HG03039 (cell line): ENCODE measurements around the gene MMS19.

ENCODE experiments used
- ATAC-seq: cut with Tn5 transposase; IDR thresholded peaks from one replicate; pipeline ENCODE4 v1.9.1; 2021; ENCODE audit warnings: mild to moderate bottlenecking, moderate library complexity; ENCODE audit not compliant: unreplicated experiment

MMS19 gene, protein sequence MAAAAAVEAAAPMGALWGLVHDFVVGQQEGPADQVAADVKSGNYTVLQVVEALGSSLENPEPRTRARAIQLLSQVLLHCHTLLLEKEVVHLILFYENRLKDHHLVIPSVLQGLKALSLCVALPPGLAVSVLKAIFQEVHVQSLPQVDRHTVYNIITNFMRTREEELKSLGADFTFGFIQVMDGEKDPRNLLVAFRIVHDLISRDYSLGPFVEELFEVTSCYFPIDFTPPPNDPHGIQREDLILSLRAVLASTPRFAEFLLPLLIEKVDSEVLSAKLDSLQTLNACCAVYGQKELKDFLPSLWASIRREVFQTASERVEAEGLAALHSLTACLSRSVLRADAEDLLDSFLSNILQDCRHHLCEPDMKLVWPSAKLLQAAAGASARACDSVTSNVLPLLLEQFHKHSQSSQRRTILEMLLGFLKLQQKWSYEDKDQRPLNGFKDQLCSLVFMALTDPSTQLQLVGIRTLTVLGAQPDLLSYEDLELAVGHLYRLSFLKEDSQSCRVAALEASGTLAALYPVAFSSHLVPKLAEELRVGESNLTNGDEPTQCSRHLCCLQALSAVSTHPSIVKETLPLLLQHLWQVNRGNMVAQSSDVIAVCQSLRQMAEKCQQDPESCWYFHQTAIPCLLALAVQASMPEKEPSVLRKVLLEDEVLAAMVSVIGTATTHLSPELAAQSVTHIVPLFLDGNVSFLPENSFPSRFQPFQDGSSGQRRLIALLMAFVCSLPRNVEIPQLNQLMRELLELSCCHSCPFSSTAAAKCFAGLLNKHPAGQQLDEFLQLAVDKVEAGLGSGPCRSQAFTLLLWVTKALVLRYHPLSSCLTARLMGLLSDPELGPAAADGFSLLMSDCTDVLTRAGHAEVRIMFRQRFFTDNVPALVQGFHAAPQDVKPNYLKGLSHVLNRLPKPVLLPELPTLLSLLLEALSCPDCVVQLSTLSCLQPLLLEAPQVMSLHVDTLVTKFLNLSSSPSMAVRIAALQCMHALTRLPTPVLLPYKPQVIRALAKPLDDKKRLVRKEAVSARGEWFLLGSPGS

DNA sequence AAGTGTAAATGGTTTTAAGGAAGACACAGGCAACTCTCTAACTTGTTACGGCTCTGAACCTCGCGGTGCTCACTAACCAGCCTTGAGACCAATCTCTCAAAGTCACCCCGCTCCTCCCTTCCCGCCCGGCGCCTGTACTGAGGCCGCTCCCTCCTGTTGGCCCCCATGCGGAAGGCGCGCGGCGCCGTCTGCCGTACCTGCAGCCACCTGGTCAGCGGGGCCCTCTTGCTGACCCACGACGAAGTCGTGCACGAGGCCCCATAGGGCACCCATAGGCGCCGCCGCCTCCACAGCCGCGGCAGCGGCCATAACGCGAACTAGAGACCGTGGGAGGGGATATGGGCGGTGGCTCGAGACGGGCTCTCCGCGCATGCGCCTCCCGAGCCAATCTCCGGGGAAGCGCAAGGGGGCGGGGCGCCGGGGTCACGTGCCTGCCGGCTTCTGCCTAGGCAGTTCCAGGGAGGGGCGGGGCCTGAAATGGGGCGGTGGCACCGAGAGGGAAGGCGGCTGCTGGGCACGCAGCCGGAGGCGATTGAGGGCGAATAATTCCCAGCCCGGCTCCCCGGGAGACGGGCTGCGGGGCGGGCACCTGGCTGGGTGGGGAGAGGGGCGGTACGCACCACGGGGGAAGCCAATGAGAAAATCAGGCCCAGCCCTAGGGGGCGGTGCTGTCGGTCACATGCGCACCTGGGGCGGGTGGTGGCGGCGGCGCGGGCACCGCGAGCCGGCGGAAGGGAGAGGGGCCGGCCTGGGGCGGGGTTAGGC lies at the start of gene MMS19:
Gene MMS19, minus strand, starts transcription at position 347 of the 765 bp plus-strand sequence. Its CDS starts 38 bp downstream, at position 309.
- peak; percentile 94 for ATAC-seq

DNA sequence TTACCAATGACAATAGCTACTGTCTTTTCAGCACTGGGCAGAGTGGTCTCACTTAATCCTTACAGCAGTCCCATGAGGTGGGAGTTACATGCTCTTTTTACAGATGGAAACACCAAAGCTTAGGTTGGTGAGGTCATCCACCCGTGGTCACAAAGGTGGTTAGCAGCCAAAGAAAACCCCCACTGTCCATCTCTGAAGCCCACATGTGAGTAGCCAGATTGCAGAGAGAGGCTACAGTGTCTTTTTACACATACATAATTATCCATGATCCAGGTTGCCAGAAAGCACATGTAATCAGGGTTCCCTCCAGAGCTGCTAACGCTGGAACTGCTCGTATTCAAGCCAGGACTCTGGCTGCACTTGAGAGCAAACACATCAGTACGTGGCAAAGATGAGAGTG lies 49.7 kb upstream of the MMS19 start:
- ATAC-seq: no peak

DNA sequence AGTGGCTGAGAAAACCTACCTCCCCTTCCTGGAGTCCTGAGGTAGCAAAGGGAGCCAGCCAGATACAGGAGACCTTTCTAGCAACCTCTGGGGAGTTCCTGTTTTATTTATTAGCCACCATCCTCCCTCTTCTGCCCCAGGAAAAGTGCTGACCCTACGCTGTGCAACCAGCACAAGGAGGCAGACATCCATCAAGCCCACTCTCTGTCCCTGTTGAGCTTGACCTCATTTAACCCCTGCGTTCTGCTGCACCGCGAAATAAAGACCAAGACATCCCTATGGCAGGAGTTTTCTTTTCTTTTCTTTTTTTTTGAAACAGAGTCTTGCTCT lies 49.0 kb upstream of the MMS19 start:
- ATAC-seq: no peak

DNA sequence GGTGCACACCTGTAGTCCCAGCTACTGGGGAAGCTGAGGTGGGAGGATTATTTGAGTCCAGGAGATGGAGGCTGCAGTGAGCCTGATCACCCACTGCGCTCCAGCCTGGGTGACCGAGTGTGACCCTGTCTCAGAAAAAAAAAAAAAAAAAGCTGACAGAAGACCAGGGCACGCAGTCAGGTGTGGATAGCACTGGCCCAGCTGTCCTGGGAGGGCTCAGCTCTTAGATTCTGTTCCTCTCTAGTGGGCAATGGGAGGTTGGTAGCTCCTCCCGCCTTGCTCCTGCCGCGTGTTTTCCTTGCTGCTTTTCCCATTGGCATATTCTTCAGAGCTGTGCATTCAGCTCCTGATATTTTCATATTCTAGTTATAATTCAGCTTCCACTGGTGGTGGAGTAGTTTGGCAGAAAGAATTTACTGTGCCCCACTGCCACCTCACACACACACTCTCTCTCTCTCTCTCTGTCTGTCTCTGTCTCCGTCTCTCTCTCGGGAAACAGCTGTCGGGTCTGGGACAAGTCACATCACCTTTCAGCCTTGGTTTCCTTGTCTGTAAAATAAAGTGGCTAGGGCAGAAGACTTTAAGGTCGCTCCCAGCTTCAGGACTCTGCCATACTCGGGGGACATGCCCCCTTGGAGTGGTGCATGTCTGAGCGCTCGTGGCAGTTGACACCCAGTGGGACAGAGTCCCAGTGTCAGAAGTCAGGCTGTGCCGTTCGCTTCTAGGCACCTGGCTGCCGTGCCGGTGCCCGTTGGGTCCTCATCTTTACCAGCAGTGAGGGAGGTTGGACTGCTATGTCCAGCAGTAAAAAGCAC lies 48.4 kb upstream of the MMS19 start:
- no peak for ATAC-seq

DNA sequence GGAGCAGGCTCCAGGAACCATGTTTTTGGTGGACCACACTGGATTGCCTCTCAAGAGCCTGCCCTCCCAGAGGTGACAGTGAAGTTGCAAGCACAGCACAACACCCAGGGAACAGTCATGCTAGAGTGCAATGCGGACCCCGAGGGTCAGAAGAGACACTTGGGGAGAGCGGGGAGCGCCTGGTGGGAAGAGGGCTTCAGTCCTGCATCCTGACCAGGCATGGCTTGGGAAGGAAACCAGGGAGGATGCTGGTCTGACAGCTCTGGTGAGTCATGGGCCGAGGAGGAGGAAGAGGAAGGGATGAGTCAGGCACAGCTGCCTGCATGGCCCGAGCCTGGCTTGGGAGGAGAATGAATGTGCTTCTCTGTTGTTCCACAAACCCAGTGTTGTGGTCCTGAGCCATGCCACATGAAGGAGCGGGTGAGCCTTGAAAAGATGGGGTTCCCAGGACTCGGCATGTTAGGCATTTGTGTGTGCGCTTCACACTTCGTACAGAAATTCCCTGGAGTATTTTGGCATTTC lies 44.9 kb upstream of the MMS19 start:
- no peak for ATAC-seq

DNA sequence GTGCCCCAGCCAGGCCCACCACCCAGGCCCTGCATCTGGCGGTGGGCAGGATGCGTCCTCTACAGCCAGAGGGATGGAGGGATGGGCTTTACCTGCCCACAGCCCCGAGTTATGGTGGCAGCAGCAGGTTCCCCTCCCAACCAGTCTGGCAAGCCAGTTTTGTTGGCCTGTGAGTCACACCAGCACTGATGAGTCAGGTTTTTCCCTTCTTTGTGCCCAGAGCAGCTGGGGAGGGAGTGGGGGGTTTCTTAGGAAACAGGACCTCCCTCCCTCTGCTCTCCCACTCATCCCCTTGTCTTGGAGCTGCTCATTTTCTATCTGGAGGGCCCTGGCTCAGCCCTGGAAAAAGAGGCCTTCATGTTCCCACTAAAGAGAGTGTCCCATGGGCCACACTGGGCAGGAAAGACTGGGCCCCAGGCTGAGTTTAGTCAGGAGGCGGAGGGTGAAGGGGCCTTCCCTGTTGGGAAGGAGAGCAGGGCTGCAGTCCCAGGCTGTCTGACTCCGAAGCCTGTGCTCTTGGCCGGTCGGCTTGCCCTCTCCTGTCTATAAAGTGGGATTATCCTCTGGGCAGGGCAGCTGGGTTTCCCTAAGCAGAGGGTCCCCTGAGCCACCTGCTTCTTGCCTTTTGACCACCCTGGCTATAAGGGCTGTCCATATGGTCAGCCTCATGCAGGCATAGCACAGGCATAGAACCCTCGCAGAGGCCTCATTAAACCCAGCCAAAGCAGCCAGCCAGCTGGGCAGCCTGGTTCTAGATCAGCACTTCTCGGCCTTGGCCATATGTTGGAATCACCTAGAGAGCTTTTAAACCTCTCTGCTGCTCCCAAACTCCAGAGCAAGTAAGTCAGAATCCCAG lies 44.2 kb upstream of the MMS19 start:
- ATAC-seq: no peak

DNA sequence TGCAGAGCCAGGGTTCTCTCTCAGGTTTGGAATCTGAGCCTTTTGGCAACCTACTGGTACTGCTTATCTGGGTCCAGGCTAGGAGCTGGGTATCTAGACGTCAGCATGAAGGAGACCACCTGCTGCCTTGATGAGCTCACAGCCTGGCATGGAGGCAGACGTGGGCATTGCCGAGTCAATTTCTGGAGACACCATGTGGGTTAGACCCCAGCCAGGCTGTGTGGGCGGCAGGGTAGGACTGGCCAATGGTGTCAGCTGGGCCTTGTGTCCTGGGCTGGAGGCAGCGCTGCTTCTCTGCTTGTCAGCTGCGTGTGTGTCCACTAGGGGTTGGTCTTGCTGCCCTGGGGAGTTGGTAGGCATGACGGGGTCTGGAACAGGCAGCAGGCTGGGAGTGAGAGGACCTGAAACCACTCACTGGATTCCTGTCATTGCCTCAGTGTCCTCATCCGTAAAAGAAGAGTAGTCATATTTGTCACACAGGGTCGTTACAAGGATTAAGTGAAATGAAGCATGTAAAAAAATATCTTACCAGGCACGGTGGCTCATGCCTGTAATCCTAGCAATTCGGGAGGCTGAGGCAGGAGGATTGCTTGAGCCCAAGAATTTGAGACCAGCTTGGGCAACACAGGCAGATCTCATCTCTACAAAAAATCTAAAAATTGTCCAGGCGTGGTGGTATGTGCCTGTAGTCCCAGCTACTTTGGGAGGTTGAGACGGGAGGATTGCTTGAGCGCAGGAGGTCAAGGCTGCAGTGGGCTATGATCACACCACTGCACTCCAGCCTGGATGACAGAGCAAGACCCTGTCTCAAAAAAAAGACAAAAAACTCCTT lies 42.7 kb upstream of the MMS19 start:
- no peak for ATAC-seq

DNA sequence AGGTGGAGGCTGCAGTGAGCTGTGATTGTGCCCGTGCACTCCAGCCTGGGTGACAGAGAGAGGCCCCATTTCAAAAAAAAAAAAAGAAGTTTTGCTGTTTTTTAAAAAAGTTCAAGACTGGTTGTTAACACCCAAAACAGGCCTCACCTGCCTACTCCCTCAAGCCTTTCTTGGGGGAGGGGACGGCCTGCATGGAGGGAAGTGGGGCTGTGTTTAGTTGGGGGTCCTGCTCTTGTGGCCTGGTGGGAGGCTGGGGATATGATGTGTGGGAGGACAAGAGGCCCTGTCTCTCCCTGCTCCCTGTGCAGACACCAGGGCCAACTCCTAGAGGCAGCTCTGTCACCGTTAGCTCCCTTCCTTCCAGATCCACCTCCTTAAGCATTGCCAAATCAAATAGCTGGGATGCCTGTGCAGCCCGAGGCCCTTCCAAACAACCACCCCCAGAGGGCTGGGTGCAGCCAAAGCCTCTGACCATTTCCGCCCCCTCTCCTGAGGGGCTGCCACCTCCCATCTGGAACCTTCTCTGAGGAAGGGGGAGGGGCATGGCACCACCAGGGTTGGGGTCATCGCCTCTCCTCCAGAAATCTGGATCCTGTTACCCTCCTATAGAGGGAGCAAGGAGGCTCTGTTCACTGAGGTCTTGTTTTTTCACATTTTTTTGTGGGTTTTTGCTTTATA lies 41.4 kb upstream of the MMS19 start:
- ATAC-seq: no peak

DNA sequence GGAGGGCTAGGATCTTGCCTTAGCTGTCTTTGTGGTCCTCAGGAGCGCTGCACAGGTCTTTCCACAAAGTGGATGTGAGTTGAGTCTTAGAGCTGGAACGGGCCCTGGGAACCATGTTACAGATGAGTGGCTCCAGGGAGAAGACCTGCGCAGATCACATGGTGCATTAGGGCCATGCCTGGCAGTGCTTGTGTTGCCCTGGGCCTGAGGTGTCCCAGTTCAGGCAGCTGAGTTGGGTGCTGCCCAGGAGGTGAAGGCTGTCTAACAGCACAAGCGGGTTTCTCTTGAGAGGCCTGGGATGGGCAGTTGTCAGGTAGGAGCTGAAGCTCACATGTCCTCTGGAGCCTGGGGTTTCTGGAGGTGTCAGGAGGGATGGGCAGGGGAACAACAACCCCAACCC lies 40.6 kb upstream of the MMS19 start:
- ATAC-seq: no peak

DNA sequence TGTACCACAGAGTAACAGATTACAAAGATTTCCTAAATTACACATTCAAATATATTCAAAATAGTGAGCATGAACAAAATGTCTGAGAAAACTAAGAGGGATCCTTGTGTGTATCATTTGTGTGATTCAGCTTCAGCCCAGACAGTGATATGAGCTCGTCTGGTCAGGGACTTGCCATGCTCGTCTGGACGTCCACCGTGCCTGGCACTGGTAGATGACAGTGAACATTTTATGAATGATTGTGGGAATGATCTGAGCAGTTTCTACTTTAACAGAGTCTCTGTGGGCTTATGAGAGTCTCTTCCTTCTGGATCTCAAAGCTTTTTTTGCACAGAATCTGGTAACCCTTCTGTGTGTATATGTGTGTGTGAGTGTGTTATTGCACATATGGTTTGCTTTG lies 40.2 kb upstream of the MMS19 start:
- no peak for ATAC-seq

DNA sequence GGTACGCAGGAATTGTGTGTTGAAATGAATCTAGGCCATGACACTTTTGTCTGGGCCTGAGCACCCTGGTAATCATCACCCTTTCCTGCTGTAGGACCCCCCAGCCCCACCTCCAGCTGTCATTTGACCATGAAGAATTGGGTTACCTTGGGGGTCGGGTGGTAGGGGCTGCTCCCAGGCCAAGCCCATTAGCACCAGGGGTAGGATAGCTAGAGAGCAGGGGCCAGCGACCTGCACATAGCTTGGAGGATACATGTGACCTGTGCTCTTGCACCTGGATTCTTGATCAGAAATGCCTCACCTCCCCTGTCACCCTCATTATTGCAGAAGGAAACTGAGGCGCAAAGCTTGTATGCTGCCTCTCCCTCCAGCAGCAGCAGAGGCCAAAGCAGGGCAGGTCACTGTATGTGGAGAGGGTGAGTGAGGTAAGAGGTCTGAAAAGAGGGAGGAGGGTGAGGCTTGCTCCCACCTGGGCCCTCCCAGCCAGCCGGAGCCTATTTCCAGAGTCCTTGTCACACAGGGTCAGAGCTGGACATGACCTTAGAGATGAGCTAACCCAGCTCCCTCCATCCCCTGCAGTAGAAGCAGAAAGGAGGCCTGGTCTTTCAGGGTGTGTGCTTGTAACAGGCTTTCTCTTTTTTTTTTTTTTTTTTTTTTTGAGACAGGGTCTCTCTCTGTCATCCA lies 39.1 kb upstream of the MMS19 start:
- ATAC-seq: no peak

DNA sequence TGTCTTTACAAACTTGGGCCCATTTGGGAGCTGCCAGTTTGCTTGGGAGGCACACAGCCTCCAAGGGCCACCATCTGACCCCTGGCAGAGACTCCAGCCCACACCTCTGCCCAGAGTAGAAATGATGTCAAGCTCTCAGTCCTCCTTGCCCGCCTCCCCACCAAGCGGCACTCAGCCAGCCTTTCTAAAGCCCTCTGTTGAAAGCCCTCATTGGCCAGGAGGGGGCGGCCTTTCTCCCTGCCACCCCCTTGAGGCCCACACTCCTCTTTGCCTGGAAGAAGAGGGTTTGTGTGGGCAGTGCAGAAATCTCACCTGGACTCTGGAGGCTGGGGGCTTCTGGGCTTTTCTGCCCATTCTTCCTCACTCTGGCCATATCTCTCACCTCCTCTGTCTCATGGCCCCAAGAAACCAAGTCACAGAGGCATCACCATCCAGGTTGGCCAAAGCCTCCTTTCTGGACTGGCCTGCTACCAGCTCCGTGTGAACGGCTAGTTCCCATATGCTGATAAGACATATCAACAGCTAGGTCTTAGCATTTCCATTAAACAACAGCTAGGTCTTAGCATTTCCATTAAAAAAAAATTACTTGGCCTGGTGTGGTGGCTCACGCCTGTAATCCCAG lies 36.6 kb upstream of the MMS19 start:
- ATAC-seq: no peak

DNA sequence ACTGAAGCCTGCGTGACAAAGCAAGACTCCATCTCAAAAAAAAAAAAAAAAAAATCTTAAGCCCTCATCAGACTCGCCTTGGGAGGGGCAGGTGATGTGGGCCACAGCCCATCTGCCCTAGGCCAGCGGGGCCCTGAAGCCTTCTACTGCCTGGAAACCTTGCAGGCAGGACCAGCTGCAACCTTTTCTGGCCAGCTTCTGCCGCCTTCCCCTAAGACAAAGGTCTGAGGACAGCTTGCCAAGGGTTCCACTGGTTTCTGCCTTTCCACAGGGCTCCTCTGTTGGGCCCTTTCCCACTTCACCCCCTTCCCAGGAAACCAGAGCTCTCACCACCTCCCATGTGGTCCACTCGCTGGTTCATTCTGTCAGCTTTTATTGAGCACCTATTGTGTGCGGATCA lies 35.7 kb upstream of the MMS19 start:
- ATAC-seq: no peak

DNA sequence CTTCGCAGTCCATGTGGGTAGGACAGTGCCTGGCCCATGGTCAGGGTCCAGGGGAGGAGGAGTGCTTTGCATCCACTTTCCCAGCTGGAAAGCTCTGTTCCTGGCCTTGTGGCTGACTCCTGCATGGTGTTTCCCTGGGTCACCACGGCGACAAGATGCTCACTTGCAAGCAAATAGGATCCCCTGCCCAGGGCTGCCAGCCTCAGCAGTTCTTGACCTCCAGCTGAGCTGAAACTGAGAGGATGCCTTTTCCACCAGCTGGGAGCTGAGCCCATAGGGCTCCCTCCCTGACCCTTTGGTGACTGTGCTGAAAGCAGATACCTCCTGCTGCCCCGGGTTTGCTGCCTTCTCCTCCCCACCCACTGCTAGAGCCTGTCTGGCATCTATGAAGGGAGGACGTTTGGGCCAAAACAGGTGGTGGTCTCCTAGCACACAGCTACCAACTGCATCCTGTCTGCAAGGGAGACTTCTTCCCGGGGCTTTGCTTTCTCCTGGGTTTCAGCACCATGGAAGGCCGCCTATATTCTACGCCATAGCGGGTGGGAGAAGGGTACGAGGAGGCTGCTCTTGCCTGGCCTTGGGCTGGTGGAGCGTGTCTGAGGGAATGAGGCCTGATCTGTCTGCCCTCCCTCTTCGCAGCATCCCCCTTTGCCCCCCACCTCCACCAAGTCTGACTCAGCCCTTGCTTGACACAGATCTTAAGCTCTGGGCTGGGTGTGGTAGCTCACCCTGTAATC lies 34.9 kb upstream of the MMS19 start:
- no peak for ATAC-seq

DNA sequence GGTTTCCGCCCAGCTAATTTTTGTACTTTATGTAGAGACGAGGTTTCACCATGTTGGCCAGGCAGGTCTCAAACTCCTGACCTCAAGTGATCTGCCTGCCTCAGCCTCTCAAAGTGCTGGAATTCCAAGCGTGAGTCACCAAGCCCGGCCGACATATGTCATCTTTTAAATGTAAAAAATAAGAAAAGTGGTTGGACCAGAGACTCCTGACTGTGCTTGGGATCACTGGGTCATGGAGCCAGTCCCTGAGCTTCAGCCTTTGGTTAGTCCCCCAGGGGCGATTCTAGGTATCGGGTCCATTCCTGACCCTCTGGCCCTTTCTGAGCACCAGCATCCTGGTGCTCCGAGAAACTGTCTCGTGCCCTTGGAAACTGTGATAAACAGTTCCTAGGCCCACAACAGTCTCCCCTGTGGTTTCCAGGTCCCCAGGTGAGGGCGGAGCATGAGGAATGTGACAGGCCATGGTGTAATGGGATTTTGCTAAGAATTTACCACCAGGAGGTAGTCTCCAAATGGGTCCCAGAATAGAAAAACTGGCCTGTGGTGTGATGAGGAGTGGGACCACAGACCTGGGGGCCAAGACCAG lies 33.3 kb upstream of the MMS19 start:
- ATAC-seq: no peak
